ENCODE results near the gene RBP5. TPM values are rescaled to one million over a fixed set of nuclear protein-coding genes. Genes with fewer than 3 reads are reported as not detected.

Gene RBP5
- total RNA-seq, 1 experiment from 2014 or later: 2.7 TPM

GRCh38 chr12:7092229-7092985, 36.3 kb downstream of the RBP5 start, which contains the start of gene C1R:
C1R (minus strand) TSS chr12:7092445; CDS start chr12:7092388, 57 bp downstream.
- WGBS (ENCODE audit: extremely low coverage, insufficient read length, low lambda C conversion rate): no CpG with 5 or more reads among the region's 16 CpGs
- H2BK15ac ChIP-seq (ENCODE audit: low read depth, low read length): no peak within 1 kb of the TSS
- H3K23ac ChIP-seq (ENCODE audit: insufficient read length, low read depth, low read length): no peak within 1 kb of the TSS
- no peak within 1 kb of the TSS for H2AFZ ChIP-seq (ENCODE audit: low read length)
- no peak within 1 kb of the TSS for H4K8ac ChIP-seq (replicated peaks; ENCODE audit: insufficient read length, low read depth, low read length)
- no peak within 1 kb of the TSS for H3K4ac ChIP-seq (ENCODE audit: low read depth, low read length)
- no peaks in the 10 kb centered on the region for H4K20me1 ChIP-seq (ENCODE audit: control insufficient read depth, insufficient read depth, insufficient read length)
- peaks cover 16% of the 10 kb centered on the region; the same call in 1 of the 2 replicates for H3K4me1 ChIP-seq (ENCODE audit: insufficient read depth, low read length)
- no peak within 1 kb of the TSS for H4K91ac ChIP-seq (ENCODE audit: insufficient read length, low read depth, low read length)
- H2BK5ac ChIP-seq (ENCODE audit: insufficient read length, low read length): no peak within 1 kb of the TSS
- H3K79me1 ChIP-seq (ENCODE audit: insufficient read depth, low read depth, low read length, poor library complexity, severe bottlenecking): no peaks in the 10 kb centered on the region
- no peak within 1 kb of the TSS for H2BK12ac ChIP-seq (ENCODE audit: insufficient read length, low read depth, low read length)
- no peak within 1 kb of the TSS for H2AK5ac ChIP-seq (ENCODE audit: insufficient read length, low read length)
- H3K18ac ChIP-seq (ENCODE audit: insufficient read length, low read depth, low read length): peak within 1 kb of the TSS; percentile 8
- no peak within 1 kb of the TSS for H3K56ac ChIP-seq (ENCODE audit: insufficient read length, low read depth, low read length)
- Mint-ChIP-seq H3K9me3 (no peaks in the 10 kb centered on the region), H3K27ac (peak within 1 kb of the TSS in 2 of 3 experiments; percentile 6 to 71; a peak in 4 of 7 replicates), H3K36me3 (ENCODE audit: insufficient read depth in 1 of 3, low read depth in 3 of 3) (peaks cover 4 to 5% (median 5%) of the 10 kb centered on the region in 3 experiments; a peak in 3 of 7 replicates), H3K27me3 (ENCODE audit: low read depth) (peaks cover 10% of the 10 kb centered on the region), H3K4me3 (peak within 1 kb of the TSS in 1 of 2 experiments; percentile 62; a peak in 3 of 5 replicates), H3K4me1 (peaks cover 33 to 34% of the 10 kb centered on the region in 2 experiments)
- H4K5ac ChIP-seq (ENCODE audit: insufficient read length, low read depth, low read length): no peak within 1 kb of the TSS
- DNase-seq: peak; percentile 71
- no peak within 1 kb of the TSS for H3K14ac ChIP-seq (ENCODE audit: insufficient read depth, low read length)
- H3K9ac ChIP-seq (ENCODE audit: extremely low read depth, insufficient read length, low read length): no peak within 1 kb of the TSS
- no peaks in the 10 kb centered on the region; the same call in 1 of the 2 replicates for H3K27me3 ChIP-seq (ENCODE audit: insufficient read depth, low read length)
- H2BK20ac ChIP-seq (ENCODE audit: low read depth, low read length, poor library complexity, severe bottlenecking): no peak within 1 kb of the TSS
- peak; percentile 97 for TF ChIP-seq CTCF (conservative IDR thresholded peaks at IDR 0.05)
- peak within 1 kb of the TSS; percentile 28 for H3K4me2 ChIP-seq (ENCODE audit: insufficient read depth, insufficient read length, low read length)
- H2BK120ac ChIP-seq (ENCODE audit: low read depth, low read length, poor library complexity, severe bottlenecking): no peak within 1 kb of the TSS
- no peaks in the 10 kb centered on the region for H3K79me2 ChIP-seq (ENCODE audit: insufficient read depth, low read length)
- H3K9me3 ChIP-seq (ENCODE audit: control insufficient read depth, low read depth, low read length): no peaks in the 10 kb centered on the region
- H3K27ac ChIP-seq (ENCODE audit: insufficient read length, low read depth, low read length): no peak within 1 kb of the TSS
- H3K23me2 ChIP-seq (ENCODE audit: insufficient read length, low read depth, low read length, poor library complexity, severe bottlenecking): peaks cover 4% of the 10 kb centered on the region
- H3T11ph ChIP-seq (ENCODE audit: low read length): no peak within 1 kb of the TSS
